DMS153 treated with DMSO at 0.1 percent for 48 hours (cell line): ENCODE data around the gene CATSPER3.

ENCODE experiments used
- DNase-seq: peaks from one replicate; lab custom pipeline; 2025; ENCODE audit not compliant: unreplicated experiment; lab: John Stamatoyannopoulos, UW

CATSPER3 gene

DNA sequence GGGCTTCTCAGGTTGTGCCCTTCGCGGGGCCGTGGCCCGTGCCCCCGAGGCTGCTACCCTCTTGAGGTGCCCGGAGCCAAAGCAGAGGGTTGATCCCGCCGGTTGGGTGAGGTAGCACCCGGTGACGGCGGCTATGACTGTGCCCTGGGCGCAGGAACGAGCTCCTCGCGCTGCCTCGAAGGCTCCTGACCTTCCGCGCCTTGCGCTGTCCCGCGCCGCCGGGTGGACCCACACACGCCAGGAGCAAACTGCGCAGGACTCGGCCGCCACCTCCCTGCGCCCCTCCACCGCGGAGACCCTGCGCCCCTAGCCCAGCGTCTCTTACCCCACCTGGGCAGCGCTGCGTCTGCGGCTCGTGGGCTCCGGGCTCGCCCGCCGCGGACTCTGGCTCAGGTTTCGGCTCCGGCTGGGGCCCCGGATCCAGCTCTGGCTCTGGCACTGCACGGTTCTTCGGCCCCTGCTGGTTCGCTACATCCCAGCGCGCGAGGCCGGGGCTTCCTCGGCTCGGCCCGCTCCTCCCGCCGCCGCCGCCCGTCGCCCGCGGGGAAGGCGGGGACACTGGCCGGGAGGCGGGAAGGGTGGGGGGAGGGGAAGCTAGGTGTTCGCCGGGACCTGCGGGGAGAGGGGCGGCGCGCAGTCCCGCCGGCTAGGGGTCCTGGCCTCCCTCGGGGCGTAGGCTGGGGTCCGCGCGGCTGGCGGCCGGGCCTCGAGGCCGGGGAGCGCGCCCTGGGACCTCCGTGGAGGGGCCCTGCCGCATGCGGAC lies 71.7 kb downstream of the CATSPER3 start:
- DNase-seq = no peak

DNA sequence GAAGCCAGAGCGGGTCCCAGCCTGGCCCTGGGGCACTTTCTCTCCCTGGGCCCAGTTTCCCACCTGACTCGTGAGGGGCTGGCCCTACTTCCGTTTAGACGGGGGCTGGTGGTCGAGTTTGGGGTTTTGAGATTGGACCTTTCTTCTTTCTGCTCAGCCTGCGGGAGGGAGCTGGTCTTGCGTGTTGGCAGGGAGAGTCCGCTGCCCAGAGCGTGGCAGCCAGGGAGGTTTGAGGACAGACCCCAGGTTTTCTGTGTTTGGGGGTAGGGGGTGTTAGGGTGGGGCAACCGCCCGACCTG lies 72.3 kb downstream of the CATSPER3 start:
- no peak for DNase-seq

DNA sequence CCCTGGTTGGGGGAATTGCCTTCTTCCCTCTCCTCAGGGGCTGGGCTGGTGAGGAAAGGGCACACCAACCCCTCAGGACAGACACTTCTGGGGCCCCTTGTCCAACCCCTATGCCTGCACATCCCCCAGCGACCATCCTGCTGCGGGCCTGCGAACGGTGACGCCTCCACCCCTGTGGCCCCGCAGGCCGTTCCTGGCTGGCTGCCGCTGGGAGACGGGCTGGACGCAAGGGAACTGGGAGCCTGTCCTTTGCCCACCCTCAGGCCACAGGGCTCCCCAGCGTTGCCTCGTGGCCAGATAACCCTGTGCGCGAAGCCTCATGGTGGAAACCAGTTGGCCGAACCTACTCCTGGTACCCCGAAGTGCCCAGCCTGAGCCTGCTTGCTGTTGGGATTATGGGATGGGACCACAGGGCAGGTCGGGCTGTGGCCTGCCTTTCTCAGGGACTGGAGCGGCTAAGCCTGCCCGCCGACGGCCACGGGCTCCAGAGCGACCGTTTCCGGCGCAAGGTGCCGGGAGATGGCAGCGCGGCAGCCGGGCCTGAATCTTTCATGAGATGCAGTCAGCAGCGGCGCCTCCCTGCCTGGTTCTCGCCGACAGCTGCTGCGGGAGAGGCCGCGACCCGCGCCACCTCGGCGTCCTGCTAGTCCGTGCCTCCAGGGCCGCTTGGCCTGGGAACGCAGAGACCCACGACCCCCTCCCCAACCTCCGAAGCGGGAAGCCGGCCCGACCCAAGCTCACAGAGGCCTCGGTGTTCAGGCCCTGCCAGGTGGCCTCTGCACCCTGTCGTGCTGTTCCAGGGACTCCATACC lies 72.8 kb downstream of the CATSPER3 start:
- DNase-seq = no peak

DNA sequence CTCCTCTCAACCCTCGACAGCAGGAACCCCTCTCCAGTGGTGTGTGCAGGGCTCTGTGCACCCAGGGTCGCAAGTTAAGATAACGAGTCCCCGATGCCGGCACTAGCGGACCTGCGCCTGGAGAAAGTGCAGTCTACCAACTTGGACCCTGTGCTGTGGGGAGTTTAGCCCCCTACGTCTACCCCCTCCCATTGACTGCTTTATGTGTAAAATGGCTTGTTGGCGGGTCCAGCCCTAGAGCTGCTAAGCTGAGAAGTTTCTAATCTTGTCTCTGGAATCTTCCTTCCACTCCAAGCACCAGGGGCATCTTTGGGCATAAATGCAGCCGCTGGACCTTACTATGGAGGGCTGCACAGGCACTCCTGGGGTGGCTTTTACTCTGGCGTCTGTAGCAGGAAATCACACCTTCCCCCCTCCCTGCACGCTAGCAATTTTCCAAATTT lies 73.5 kb downstream of the CATSPER3 start:
- no peak for DNase-seq

DNA sequence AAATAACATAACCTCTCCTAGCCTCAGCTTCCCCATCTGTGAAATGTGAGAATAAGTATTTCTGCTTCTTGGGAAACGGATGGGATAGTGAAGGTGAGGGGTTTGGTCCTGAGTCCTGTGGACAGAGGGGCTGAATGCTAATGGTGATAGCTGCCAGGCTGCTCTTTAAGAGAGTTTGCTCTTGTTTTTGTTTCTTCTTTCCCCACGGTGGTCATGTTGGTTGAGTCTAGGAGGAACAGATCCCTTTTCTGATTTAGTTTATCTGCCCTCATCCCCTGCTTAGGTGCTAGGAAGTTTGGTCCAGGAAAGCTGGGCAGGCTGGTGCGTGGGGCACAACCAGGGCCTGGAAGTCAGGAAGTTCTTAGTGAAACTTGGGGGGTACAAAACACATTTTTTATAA lies 74.0 kb downstream of the CATSPER3 start:
- no peak for DNase-seq

DNA sequence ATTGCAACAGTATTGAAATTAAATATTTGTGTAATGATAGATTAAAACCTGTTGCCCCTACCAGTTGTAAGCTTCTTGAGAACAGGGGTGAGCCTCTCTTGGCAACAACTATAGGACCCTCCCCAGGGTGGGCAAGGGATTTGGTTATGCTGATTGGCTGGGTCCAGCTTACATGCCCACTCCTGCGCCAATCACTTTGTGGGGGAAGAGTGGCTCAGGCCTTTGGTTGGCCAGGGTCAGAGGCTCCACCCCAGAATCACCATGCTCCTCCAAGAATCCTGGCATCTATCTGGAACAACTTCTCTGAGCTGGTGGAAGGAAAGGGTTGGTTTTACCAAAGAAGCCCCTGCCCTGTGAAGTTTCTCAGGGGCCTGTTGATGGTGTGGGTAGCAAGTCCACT lies 74.9 kb downstream of the CATSPER3 start:
- no peak for DNase-seq

DNA sequence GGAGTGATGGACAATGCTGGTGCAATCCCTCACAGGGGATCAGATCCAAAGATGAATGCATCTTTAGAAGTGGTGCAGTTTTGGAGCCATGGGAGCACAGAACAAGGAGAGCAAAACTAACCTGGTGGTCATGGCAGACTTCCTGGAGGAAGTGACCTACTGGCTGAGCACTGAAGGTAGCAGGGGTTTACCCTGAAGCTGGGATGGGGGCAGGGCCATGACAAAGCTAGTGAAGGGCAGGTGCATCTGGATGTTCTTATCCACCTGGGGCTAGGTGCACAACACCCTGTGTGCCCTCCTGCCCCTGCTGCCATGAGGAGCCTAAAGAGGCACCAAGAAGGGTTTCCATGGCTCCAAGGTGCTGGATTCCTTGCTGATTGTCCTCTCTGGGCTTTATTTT lies 77.8 kb downstream of the CATSPER3 start:
- no peak for DNase-seq

DNA sequence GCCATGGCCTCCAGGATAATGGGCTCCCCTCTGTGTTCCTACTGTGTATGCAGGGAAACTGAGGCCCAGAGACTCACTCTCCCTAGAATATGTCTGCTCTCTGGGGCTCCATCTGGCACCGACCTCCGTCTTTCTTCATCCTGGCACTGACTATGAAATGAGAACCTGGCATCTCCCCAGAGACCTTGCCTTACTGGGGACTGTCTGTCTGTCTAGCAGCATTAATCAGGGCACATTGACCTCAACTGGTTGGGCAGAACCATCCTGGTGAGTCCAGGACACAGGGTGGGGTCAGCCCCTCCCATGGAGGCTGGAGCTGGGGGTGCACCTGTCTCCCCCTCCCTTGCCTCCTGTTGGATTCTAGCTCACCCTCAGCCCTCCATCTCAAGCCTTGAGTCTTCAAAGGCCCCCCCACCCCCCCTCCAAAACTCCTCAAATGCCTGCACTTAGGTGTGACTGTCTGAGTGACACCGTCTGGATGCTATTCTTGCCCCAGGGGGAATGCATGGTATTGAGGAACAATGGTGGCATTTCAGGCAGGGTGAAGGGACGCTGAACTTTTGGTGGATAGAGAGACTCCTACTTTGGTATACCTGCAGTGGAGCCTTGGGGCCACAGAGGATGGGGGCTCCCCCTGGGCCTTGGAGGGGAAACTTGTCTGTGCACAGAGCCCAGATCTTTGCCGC lies 79.1 kb downstream of the CATSPER3 start:
- no peak for DNase-seq

DNA sequence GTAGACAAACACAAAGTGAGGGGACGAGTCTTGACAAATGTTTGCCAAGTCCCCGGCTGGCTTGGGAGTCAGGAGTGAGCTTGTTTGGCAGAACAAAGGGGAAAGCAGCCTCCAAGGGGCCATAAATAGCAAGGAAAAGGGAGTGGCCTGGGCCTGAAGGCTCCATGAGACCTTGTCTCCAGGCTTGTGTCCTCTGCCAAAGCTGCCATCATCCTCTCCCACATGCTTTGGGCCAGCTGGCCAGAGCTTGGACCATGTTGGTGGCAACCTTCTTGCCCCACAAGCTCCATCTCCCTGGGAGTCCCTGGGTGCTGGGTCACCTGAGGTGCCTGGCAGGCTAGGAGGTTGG lies 79.6 kb downstream of the CATSPER3 start:
- no peak for DNase-seq

DNA sequence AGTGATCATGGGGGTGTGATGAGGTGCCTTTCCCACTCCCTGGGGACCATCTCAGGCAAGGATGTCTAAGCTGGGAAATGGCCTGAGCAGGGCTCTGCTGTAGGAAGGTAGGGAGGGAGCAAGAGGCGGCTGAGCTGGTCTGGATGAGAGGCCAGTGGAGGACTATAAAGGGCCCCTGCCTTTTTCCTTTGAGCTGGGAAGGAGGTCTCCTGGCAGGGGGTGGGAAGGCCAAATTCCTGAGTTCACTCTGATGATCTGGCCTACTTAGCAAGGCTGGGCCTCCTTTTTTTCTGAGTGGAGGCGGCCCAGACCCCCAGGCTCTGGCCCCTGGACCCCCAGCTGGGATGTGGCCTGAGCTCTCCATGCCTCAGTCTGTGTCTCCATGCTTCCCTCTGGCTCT lies 80.6 kb downstream of the CATSPER3 start:
- no peak for DNase-seq

DNA sequence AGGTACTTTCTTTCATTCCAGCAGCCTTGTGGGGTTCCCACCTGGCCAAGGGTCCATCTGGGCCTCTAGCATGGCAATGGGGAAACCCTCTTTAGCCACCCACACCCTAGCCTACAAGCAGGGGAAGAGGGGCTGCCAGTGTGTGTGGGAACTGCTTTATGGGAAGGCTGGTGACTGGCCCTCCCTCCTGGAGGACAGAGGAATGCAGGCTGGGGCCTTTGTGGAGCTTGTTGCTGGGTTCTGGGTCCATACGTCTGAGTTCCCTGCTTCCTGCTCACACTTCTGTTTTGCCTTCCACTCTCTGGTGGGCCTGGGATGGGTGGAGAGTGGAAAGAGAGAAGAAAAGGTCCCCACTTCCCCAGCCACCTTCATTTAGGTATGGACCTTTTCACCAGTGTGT lies 81.2 kb downstream of the CATSPER3 start:
- no peak for DNase-seq

DNA sequence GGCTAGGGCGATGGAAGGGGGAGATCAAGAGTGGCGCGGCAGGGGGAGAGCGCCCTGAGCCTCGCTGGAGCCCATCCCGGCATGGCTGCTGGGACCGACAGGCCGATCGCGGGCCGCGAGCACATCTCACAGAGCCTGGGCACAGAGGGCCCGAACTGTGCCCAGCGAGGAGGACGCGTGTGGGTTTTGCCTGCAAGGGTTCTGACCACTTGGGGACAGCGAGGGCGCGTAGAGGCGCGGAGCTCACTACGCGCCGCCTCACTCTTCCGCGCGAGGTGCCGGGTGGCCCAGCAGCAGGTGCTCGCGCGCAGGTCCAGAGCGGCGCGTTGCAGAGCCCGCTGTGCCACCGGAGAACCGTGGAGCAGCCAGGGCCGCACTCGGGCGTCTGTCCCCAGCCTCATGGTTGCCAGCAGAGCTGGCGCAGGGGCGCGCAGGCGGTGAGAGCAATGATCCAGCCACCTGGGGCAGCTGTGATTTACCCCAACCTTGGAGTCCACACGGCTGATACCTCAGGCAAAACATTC lies 82.6 kb downstream of the CATSPER3 start:
- no peak for DNase-seq

DNA sequence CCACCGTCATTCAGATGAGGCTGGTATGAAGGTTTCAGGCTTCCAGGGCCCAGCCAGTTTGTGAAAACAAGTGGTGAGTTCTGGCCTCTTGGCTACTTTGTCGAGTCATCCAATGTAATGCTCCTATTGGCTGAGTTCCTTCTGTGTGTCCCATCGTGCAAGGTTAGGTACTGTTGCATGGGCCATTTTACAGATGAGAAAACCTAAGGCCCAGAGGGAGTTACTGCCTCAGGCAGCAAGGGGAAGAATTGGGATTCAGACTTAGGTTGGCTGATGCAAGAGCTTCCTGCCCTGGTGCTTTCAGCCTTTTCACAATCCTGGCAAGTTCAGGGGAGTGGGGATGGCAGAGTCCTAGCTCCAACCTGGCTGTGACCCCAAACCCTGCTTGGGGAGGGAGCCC lies 83.7 kb downstream of the CATSPER3 start:
- DNase-seq = no peak

DNA sequence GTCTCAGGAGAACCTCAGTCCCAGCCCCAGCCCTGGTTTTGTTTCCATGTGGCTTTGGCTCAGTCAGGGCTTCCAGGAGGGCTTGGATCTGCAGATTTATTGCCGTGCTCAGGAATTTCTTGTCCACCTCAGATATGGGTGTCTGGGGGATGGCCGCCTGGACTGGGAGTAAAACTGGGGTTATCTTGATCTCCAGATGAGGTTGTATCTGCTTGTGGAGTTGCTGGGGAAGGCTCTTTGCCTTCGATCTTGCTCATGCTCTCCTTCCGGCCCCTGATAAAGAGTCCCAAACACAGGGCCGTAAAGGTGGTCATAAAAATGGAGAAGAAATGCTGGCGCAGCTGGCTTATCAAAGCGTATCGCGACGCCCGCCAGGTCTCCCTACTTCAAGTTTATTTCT lies 84.2 kb downstream of the CATSPER3 start:
- no peak for DNase-seq

DNA sequence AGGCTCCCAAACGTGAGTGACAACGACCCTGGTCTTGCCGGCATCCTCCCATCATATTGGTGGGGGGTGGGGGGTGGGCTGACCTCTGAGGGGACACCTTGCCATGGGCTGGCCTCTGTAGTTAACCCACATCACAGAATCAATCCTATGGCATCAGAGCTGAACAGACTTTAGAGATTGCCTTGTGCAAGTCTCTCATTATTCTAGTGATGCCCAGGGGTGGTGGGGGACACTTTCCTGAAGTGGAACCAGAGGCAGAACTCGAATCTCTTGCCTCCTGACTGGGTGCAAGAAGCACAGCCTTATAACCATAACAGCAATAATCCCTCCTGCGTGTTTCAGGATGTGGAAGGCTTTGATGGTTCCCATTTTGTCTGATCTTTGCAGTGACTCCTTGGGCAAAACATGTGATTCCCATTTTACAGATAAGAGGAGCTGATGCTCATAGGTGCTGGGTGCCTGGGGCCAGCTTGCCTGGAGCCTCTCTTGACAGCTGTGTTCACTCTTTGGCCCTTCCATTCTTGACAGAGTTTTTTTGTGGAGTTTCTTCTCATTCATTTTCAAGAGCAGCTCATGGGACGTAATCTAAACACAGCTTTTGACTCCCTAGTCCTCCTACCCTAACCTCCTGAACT lies 84.9 kb downstream of the CATSPER3 start:
- DNase-seq = no peak

DNA sequence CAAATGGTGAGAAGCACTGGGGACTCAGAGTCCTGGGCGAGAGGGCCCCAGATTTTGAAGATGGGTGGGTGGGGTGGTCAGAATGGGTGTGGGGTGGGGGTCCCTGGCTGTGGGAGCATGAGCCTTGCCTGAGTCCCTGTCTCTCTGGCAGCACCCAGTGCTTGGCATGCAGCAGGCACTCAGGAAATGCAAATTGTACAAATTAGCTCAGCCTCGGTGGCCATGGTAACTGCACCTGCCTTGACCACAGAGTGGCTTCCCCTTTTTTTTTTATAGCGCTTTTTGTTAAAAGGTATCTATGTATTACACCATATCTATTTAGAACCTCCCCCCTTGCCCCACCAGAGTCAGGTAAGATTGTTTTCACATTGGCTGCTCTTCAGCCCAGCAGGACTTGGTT lies 85.6 kb downstream of the CATSPER3 start:
- DNase-seq = no peak

DNA sequence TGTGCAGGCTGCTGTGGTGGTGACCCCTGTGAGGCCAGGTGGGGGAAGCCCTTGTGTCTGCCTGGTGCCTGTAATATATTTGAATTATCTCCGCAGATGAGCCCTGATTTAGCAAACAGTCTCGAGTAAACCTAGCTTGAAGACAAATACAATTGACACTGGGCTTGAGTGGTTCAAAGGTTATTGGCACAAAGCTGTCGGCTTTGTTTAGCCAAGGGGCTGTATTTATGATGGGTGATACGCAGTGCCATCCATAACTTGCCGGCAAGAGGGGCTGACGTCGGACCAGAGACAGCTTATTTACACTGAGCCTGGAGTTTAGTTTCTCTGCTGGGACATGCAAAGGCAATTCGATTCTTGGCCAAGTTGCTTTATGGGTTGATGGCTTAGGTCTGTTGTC lies 86.3 kb downstream of the CATSPER3 start:
- DNase-seq = no peak

DNA sequence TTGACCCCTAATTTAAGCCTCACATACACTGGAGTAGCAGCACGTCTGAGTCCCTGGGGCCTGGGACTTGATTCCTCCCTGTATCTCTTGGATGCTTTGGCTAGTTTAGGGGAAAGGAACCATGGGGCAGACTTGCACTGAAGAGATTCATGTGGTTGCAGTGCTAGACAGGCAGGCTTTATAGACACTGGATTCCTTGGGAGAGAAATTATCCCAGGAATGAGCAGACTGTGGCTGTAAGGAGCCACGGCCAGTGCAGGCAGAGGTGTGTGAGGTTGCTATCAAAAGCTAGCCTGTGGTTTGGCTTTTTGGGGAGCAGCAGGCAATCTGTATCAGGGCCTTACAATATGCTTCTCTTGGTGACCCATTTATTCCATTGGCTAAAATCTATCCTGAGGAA lies 86.8 kb downstream of the CATSPER3 start:
- DNase-seq = no peak

DNA sequence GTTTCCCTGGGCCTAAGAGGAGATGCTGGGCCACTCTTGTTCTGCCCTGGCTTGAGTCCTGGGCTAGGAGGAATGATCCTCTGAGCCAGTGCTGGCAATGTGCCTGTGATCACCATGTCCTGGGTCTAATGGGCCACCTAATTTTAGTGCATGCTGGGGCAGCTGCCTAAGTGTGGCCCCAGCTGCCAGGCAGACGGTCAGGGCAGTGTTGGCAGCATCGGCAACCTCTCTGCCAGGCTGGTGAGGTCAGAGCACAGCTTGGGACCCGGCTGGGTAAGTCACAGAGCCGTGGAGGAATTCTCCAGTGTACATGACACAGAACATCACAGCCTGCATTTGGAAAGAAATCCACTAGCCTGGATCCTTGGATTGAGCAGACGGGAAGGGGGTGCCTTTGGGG lies 87.7 kb downstream of the CATSPER3 start:
- DNase-seq = no peak

DNA sequence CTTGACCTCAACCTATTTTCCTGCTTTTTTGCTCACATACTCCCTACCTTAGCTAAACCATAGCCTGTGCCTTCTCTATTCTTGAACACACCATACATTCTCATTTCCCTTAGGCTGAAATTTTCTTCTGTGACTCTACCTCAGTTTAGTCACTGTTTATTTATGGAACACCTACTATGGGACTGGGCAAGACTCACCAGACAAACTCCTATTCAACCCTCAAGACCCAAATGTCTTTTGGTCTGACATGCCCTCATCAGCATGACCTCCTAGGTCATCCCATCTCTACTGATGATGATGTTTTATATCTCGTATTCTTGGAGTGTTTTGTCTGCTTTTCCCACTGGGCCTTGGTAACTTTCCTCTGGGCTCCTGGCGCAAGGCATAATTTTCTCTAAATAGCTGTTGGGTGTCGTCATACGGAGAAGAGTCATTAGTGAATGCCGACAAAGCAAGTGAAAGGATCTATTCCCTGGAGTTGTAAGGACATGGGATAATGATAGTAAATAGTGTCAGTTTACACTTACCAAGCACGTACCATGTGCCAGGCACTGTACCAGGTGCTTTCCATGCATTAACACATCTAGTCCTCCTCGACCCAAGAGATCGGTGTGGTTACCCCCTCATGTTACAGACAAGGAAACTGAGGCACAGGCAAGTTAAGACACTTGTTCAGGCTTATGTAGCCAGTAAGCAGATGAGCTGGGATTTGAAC lies 88.8 kb downstream of the CATSPER3 start:
- DNase-seq = no peak

DNA sequence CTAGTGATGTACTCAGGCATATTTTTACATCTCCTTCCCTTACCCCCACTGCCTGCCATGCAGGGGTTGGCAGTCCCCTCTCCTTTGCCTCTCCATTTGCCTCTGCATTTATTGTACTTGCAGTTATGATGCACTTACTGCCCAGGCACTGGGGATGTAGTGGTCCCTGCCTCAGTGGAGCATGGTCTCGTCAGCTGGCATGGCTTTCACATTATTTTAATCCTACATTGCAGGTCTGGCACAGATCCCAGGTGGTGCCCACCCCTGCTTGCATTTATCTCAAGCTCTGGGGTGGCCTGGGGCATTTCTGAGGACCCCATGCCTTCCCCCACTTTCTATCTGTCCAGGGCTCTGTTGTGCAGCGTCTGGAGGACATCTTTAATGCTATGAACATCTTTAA lies 89.5 kb downstream of the CATSPER3 start:
- DNase-seq = no peak
